NCI-H128 (cell line): ENCODE results near the gene MICAL3.
A peak's percentile ranks its signal among the peaks of the same experiment; 100 is the strongest.
"Not testable (repeated sequence)": the region's sequence is repeated elsewhere in the genome, so short reads cannot be mapped to it uniquely, and the experiment has no call there.

Source experiments
- DNase-seq: peaks from one replicate; lab custom pipeline; 2025; ENCODE audit not compliant: unreplicated experiment; lab: John Stamatoyannopoulos, UW

Gene MICAL3

DNA sequence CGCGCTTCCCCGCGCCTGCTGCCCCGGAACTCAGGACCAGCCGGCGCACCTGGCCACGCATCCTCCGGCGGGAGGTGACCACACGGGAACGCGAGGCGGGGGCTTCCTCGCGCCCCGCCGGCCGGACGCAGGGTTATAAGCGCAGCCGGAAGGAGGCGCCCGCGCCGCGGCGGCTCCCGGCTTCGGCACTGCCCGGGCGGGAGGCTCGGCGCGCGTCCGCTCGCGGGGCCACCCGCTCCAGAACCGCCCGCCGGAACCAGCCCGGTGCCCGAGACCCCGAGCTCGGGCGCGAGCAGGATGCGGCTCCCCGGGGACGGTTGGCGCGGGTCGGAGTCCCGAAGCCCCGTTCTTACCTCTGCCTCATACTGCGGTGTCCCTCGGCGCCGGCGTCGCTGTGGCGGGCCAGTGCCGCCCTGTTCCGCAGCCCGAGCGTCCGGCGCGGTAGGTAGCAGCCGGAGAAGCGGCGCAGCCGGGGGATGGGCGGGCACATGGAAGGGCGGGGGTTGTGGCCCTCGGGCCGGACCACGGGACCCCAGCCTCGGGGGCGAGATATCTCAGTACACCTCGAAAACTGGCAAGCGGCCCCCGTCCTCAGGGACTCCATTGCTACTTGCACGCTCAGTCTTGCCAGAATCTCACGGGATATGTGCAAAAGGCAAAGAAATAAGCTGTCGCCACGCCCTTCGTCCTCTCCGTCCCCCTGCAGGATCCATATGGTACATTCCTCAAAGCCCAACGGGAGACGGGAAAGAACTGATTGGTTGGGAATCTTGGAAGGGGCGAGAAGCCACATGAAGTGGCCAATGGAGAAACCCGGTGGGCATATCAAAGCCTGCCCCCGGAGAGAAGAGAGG lies 23.1 kb downstream of the MICAL3 start:
- peak; percentile 77 for DNase-seq

DNA sequence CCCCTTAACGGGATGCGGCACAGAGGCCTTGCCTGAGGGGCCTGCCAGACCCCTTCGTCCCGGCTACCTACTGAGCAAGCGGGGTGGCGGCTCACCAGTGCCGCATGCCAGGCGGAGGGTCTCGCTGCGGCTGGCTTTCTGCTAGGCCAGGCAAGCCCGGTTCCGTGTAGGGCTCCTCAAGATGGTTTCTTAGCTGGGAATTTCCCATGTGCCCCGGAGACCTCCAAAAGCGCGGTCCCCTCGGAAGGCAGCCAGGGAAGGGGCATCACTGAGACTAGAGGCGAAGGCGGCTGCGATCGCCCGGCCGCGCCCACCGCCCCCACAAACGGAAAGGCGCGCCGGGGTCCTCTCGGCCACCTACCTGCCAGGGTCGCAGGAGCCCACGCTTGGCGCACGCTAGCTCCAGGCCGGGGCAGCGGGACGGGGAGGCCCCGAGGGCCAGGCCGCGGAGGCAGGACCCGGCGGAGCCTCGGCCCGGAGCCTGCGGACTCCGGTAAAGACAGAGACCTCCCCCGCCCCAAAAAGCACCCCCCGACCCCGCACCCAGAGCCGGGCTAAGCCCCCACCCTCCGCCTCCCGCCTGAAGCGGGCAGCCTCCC lies 23.8 kb downstream of the MICAL3 start:
- no peak for DNase-seq

DNA sequence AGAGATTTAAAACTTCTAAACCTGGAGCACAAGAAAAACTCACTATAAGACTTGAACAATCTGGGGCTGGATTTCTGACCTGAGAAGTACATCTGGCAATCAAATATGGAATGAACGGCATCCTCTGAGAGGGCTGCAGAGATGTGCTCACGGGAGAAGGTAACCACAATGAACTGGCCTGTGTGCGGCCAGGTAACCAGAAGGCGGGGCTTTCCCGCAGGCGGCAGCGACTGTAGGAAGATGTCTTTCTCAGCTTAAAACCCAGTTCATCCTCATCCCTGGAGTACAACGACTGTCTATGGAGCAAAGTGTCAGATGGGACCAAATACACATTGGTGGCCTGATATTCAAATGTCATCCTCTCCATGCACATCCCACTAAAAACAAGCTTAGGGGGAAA lies 24.5 kb downstream of the MICAL3 start:
- no peak for DNase-seq

DNA sequence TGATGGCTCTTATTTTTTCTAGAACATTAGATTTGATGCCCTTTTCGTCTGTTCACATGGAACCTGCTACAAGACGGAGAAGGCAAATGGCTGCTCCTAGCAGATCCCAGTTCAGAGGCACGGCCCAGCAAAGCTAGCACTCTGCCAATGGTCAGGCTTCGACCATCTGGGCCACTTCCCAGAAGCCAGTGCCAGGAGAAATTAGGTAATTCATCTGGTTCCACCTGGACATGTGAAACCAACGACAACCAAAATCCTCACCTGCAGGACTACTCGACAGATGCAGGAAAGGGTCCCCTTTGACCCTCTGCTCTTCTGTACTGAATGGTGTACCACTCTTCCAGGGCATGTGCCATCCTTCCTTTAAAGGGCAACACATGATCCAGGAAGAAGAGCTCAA lies 25.4 kb downstream of the MICAL3 start:
- no peak for DNase-seq

DNA sequence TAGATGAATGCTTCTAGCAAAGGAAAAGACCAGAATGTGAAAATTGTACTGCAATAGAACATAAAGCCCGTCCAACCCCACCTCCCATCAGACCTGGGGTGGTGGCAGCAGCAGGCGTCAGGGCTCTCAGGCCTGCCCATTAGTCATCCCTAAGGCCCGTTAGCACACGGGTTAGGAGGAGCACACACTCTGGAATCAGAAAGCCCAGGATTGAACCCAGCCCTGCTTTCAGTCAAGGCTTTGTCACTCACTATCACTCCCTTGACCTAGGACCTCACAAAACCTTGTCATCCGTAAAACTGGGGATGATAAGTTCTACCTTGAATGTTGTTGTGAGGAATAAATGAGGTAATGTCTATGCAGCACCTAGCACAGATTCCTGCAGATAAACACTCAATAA lies 26.9 kb downstream of the MICAL3 start:
- DNase-seq: no peak

DNA sequence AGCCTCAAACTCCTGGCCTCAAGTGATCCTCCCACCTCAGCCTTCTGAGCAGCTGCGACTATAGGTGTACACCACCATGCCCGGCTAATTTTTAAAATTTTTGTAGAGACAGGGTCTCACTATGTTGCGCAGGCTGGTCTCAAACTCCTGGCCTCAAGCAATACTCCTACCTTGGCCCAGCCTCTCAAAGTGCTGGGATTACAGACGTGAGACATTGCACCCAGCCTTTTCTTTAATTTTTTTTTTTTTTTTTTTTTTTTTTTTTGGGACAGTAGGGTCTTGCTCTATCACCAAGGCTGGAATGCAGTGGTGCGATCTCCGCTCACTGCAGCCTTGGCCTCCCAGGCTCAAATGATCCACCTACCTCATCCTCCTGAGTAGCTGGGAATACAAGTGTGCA lies 29.1 kb downstream of the MICAL3 start:
- not testable (repeated sequence) for DNase-seq

DNA sequence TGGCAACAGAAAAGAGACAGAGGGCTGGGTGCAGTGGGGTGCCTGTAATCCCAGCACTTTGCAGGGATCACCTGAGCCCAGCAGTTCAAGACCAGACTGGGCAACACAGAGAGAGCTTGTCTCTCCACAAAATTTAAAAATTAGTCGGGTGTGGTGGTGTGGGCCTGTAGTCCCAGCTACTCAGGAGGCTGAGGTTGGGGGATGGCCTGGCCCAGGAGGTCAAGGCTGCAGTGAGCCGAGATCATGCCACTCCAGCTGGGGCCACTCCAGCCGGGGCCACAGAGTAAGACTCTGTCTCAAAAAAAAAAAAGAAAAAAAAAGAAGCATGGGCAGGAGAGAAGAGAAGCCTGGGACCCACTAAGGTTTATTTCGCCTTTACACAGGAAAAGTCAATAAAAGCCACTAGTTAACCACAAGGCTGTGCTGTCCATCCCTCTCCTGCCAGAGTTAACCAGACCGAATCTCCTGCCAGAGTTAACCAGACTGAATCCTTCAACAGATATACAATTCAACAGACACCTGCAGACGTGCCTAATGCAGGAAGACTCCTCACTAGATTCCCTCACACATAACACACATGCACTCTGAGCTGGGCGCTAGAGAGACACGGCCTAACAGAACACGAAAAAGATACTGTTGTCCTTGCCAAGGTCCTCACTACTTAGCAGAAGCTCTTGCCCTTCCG lies 29.8 kb downstream of the MICAL3 start:
- DNase-seq: no peak

DNA sequence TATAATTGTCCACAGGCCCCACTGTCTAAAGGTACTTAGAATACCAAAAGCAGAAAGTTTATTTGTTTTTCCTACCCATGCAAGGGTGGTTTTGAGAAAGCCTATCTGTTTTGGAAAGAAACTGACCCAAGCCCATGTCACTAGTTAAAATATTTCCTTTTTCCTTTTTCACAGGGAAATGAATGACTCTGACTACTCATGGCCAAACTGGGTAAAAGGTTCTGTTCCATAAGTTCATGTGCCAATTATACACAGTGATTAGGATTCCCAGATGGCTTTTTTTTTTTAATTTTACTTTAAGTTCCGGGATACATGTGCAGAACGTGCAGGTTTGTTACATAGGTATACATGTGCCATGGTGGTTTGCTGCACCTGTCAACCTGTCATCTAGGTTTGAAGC lies 31.4 kb downstream of the MICAL3 start:
- not testable (repeated sequence) for DNase-seq

DNA sequence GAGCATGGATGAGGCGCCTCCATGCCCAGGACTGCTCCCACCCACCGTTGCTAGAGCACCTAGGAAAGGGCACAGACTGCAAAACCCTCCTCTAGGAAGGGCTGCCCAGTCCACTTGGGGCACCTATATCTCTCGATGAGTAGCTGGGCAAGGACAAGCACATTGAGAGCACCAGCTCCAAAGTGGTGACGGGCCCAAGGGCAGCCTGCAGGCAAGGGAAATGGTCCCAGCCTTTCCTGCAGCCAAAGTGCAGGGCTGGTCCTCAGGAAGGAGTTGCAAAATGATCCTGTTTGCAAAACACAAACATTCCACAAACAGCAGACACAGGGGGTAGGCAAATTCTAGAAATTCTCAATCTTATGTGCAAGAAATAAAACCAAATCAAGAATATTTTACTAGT lies 32.4 kb downstream of the MICAL3 start:
- DNase-seq: not testable (repeated sequence)

DNA sequence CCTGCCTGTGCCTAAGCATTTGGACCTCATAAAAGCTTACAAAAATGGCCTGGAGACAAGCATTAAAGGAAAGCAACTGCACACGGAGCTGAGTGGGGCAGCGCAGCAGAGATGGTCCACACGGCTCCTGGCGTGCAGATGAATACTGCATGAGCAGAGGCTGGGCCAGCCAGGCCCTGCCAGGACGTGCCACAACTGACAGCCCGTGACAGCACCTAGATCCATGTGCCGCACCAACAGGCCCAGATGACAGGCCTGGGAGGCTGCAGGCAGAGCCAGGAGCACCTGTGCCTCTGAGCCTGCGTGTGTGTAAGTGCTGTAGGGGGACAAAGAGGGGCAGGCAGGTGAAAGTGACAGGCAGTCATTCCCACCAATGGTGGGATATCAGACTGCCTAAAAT lies 33.4 kb downstream of the MICAL3 start:
- no peak for DNase-seq

DNA sequence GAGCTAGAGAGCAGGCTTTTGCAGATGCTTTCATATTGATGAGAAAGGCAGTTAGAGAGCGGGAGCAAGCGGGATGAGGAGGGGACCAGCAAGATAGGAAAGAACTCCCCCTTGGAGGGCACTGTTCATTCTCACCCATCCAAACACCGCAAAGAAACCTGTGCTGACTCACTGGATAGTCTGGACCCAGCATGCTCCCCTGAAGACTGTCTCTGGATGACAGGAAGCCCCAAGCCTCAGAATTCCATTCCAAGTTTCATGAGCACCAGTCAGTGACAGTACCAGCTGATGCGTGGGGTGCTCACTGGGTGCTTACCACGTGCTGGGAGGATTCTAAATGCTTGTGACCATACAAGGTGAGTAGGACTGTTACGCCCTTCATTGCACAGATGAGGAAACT lies 34.2 kb downstream of the MICAL3 start:
- no peak for DNase-seq

DNA sequence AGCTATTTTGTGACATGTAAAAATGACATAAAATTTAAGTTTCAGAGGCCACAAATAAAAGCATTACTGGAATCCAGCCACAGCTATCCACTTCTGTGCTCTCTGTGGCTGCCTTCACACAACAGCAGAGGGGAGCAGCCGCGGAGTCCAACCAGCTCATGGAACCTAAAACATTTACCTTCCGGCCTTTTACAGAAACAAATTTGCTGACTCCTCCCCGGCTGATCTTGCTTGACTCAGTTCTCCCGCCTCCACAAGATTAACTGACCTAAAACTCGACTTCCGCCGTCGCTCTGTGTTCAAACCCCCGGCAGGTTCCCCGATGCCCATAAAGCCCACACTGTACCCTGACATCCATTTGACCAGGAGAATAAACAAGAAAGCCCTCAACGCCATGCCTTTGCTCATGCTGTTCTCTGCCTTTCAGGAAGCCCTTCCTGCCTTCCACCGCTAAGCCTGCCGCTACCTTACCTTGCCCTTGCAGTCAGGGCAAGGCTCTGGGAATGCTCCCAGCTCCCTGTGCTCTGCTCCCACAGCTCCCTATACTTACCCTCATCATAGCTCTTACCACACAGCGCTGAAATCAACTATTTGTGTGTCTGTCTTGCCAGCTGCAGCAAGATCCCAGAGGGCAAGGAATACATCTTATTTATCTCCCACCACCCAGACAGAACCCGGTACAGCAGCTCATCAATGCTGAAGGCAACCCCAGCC lies 35.4 kb downstream of the MICAL3 start:
- DNase-seq: no peak

DNA sequence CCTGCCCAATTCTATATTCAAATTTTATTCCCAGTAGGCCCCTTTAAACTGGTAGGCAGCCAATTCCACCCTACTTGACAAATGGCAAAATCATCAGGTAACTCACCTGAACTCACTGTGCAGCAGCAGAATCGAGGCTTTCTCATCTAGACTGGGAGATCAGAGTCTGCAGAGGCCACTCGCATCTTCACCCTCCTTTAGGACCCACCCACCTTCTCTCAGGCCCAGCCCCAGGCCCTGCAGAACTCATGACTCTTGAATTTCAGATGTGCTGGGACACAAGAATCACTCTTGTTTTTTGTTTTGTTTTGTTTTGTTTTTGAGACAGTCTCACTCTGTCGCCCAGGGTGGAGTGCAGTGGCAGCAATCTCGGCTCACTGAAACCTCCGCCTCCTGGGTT lies 38.8 kb downstream of the MICAL3 start:
- DNase-seq: no peak

DNA sequence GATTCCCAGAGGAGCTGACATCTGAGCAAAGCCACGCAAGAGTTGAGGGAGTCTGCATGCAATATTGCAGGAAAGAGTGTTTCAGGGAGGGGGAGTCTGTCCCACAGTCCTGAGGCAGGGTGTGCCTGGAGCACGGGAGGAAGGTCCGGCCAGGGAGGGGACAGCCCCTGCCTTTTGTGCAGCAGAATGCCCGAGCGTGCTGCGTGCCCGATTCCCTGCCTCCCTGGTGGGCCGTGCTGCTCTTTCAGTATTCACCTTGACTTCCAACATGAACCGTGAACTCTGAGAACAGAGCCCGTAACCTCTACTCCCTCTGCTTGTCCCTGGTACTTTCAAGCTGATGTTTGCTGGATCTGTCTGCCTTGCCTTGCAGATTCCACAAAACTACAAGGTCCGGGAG lies 39.3 kb downstream of the MICAL3 start:
- not testable (repeated sequence) for DNase-seq

DNA sequence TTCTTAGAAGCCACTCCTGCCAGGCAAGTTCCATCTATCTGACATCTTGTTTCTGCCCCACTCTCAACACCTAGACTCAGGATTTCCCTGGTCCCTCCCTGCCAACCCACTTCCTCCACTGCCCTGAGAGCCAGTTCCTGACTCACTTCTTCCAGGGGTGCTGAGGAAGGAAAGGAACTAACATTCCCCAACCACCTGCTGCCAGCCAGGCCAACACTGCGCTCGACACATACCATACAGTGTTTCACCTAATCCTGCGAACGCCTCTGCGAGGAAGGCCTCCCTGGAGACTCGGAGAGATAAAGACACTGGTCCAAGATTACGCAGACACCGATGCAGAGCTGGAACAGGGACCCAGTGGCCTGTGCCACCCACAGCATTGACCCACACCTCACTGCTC lies 40.2 kb downstream of the MICAL3 start:
- DNase-seq: no peak

DNA sequence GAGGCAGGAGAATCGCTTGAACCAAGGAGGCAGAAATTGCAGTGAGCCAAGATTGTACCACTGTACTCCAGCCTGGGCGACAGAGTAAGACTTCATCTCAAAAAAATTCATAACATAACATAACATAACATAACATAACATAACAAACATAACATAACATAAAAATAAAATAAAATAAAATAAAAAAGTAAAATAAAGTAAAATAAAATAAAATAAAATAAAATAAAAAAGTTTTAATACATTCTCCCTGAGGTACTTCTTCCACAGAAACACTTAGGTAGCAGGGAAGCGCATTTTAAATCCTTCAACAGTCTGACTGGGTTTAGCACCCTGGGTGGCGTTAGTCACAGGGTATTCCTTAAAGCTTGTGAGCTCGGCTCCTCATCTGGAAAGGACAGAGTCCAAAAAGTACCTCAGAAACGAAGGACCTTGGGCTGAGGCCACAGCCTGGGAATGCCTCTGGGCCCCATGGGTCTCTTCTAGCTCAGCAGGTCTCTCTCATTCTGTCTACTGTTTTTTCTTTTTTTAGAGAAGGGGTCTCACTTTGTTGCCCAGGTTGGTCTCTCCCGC lies 41.7 kb downstream of the MICAL3 start:
- DNase-seq: no peak

DNA sequence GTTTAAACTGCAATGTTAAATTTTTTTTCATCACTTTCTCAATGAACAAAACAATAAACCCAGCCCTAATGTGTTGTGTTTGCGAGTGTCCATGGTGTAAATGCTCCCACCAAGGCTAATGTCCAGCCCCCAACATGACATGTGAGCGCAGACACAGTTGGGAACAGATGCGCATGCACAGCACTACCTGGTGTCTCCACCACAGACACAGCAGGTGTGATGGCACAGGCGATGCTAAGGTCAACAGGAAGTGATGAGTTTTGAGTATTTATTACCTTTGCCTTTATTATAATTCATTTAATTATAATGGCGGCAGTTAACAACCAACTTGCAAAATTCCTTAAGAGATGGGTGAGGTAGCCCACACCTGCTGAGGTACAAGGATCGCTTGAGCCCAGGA lies 42.9 kb downstream of the MICAL3 start:
- no peak for DNase-seq

DNA sequence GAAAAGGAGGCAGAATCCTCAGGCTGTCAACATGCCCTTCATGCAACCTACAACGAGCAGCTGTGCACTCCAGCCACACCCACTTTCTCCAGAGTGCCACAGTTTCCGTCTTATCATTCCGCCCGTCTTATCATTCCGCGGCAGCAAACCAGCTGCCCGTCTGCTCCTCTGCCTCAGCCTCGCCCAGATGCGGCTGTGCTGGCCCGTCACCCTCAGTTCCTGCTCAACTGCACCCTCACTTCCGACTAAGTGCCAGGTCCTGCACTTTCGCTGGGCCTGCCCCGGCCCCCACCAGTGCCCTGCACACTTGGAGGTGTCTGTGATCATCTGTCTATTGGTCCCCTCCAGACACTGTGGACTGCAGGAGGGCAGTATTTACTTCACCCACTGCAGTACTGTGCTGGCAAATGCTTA lies 43.7 kb downstream of the MICAL3 start:
- no peak for DNase-seq

DNA sequence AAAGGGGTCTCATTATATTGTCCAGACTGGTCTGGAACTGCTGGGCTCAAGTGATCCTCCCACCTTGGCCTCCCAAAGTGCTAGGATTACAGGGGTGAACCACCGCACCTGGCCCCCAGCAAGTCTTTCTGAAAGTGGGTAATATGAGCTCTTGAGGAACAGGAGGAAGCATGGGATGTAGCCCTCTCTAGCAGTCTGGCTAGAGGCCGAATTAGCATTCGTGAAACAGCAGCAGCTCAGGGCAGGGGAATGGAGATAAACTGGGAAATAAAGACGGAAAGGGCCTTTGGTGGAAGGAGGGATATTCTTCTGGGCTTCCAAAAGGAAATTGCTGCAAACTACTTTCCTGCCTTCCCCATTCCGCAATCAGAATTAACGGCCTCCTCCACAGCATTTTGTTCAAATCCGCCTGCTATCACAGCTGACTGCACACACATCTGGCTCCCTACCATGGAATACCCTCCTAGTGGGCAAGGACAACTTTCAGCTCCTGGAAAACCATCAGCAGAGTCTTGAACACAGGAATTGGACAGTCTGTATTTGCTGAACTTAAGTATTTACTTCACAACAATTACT lies 44.3 kb downstream of the MICAL3 start:
- no peak for DNase-seq

DNA sequence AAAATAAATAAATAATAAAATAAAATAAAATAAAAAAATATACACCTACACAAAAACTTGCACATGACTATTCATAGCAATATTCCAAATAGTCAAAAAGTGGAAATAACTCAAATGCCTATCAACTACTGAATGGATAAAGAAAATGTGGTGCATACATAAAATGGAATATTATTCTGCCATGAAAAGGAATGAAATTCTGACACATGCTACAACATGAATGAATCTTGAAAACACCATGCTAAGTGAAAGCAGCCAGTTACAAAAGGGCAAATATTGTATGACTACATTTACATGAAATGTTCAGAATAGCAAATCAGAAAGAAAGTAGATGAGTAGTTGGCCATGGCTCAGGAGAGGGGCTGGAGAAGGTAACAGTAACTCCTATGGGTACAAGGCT lies 46.3 kb downstream of the MICAL3 start:
- no peak for DNase-seq

DNA sequence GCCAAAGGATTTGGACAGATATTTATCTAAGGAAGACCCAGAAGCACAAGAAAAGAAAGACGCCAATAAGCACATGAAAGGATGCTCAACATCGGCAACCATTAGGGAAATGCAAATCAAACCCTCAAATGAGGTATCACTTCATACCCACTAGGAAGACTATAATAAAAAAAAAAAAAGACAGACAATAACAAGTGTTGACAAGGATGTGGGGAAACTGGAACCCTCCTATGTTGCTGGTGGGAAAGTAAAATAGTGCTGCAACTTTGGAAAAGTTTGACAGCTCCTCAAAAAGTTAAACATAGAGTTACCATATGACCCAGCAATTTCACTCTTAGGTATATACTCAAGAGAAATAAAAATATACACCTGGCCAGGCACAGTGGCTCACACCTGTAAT lies 47.0 kb downstream of the MICAL3 start:
- no peak for DNase-seq
